H1 (cell line): ENCODE results near the gene FLRT3. TPM values are rescaled to one million over a fixed set of nuclear protein-coding genes. Genes with fewer than 3 reads are reported as not detected.

Source experiments
- CEBPB ChIP-seq: IDR thresholded peaks from 2 replicates; pipeline ENCODE4 v1.6.1; 2012; ENCODE audit warnings: low read depth, low read length
- MAFK ChIP-seq: IDR thresholded peaks from 2 replicates; pipeline ENCODE4 v1.6.1; 2012; ENCODE audit warnings: low read depth, mild to moderate bottlenecking, improper control_type of control experiment, low read length
- RBBP5 ChIP-seq: IDR thresholded peaks from 2 replicates; pipeline ENCODE4 v1.7.1; 2012; ENCODE audit warnings: low read depth, mild to moderate bottlenecking, inconsistent platforms, low read length, moderate library complexity, borderline replicate concordance
- polyA plus RNA-seq, 7 experiments: library from polyadenylated mRNA; depleted of rRNA in 3 of 7; stranded (reverse) in 5 of 7; unstranded in 2 of 7; fragments of >200 nt in 5 of 7; fragments of 200-250 nt in 2 of 7; gene quantifications; 1 replicate in 5 of 7; 2 replicates in 1 of 7; 4 replicates in 1 of 7; pipeline versions ENCODE4 v1.2.1 to v1.2.3, GENCODE V29; 2011 to 2013; ENCODE audit warnings: missing spikeins in 2 of 7, mixed read lengths in 2 of 7
- total RNA-seq: library from RNA; stranded (reverse); fragmentation: NEBNext Ultra II Directional; extraction: Animal tissue kit (Norgen Biotek cat#: 25700); gene quantifications from 2 replicates; pipeline ENCODE4 v1.2.1, GENCODE V29; 2021
- TF ChIP-seq, protein P1 (sequence below), 3 experiments: IDR thresholded peaks; 1 replicate in 2 of 3; 2 replicates in 1 of 3; pipeline versions ENCODE4 v1.5.1 to v1.6.1; 2011; ENCODE audit warnings: low read length in 3 of 3, mild to moderate bottlenecking in 3 of 3, inconsistent platforms in 2 of 3, low read depth in 1 of 3, moderate library complexity in 1 of 3; ENCODE audit not compliant: insufficient read depth in 1 of 3; ENCODE audit errors: control extremely low read depth in 1 of 3

The FLRT3 gene
- total and polyA plus RNA-seq, 2 of the 8 experiments (the other 6 are each of a cell fraction or from before 2014, with no cell fraction given) = 0.35 to 0.41 TPM

DNA sequence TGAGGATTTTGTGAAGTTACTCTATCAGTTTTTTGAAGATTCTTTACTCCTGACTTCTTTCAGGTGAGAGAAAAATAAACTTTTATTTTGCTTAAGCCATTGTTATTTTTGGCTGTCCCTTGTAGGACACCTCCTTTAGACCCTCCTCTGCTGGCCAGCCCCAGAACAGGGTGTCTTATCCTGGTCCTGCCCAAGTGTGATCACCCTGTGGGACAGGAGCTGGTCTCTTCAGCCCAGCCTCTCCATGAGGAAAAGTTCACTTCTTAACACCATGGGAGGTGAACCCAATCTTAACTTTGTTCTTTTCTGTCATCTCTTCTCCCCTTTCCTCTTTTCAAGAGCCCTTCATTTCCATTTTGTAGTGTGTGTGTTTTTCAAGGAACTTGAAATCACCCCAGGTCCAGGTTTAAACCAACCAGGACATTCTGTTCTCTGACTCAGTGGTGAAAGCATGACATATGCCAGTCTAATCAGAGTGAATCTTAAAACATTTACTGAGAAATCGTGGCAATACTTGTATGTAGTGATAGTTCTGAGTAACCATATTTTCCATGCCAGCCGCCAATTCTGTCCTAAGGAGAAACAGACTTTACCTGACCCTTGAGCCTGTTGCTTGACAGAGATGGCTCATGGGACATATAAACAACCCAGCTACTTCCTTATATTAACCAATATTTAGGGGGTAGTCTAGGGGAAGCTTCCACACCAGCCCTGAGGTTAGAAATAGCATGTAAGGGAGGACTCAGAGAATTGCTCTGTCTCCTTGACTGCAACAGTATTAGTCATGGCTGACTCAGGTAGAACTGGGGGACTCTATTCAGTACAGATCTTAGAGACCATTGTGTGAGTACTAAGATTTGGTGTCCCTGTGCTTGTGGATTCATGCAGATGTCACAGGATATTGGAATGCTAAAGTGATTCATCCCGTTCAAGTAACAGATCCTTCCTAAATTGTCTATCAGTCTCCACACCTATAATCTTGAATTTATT, 48.8 kb downstream of the FLRT3 start (continued):
- TF ChIP-seq, protein P1, sequence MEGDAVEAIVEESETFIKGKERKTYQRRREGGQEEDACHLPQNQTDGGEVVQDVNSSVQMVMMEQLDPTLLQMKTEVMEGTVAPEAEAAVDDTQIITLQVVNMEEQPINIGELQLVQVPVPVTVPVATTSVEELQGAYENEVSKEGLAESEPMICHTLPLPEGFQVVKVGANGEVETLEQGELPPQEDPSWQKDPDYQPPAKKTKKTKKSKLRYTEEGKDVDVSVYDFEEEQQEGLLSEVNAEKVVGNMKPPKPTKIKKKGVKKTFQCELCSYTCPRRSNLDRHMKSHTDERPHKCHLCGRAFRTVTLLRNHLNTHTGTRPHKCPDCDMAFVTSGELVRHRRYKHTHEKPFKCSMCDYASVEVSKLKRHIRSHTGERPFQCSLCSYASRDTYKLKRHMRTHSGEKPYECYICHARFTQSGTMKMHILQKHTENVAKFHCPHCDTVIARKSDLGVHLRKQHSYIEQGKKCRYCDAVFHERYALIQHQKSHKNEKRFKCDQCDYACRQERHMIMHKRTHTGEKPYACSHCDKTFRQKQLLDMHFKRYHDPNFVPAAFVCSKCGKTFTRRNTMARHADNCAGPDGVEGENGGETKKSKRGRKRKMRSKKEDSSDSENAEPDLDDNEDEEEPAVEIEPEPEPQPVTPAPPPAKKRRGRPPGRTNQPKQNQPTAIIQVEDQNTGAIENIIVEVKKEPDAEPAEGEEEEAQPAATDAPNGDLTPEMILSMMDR (IDR thresholded peaks at IDR 0.05; ENCODE audit: control extremely low read depth in 1 of 3, insufficient read depth in 1 of 3, low read depth in 1 of 3, low read length in 3 of 3) = no peak
- no peak for TF ChIP-seq CEBPB
- no peak for TF ChIP-seq RBBP5
- TF ChIP-seq MAFK = no peak
